ENCODE measurements around the gene SH3BP5. TPM values are rescaled to one million over a fixed set of nuclear protein-coding genes. Genes with fewer than 3 reads are reported as not detected.
A peak's percentile ranks its signal among the peaks of the same experiment; 100 is the strongest.

SH3BP5 gene
- total RNA-seq (2014; rRNA removed; shearing (Covaris generic)): 15.1 and 15.7 TPM in 2 replicates
- total RNA-seq (2022): 24.8 and 31.3 TPM in 2 replicates
- Bru-seq, nascent RNA: percentile 70 among the genes with signal in this experiment
- BruChase-seq, experiment 1, labeled RNA remaining after a 6-hour chase: percentile 71 among the genes with signal in this experiment
- BruChase-seq, experiment 2, labeled RNA remaining after a 2-hour chase: percentile 66 among the genes with signal in this experiment
- long read RNA-seq, transcript SH3BP5-202 (9 exons, 2,822 nt): major isoform, 5 of 18 reads
- long read RNA-seq, partial matches to known transcripts: 3 of 18 reads
- long read RNA-seq, other reads (novel, unspliced or antisense): 10 of 18 reads

- H2AFZ ChIP-seq (ENCODE audit: low read length): peak within 1 kb of the TSS; percentile 95
- BruUV-seq (replicated peaks): no TSS peak
- H3K36me3 ChIP-seq (ENCODE audit: insufficient read depth, low read length): peaks cover 22% of the 10 kb centered on the region; the same call in 1 of the 2 replicates
- no peaks in the 10 kb centered on the region for H4K20me1 ChIP-seq (ENCODE audit: insufficient read depth, low read length)
- ChIA-PET POLR2A (interaction anchor here (0.7 to 3.9 kb wide), 8 partner anchors 10 to 52 kb away, joined by 3 to 30 read pairs (median 4); no protein-coding TSS in a partner anchor), CTCF (ENCODE audit: unreplicated experiment) (interaction anchor here (0.7 to 1.2 kb wide), 8 partner anchors 11 to 72 kb away, joined by 3 to 10 read pairs (median 4); no protein-coding TSS in a partner anchor)
- peak; percentile 73 for TF ChIP-seq CTCF (conservative IDR thresholded peaks at IDR 0.05; ENCODE audit: low read length)
- no peak for TF ChIP-seq EZH2phosphoT487 (IDR thresholded peaks at IDR 0.05; ENCODE audit: borderline replicate concordance, low read depth, low read length)
- peak; percentile 86 for DNase-seq (ENCODE audit: low spot score)
- H3K9me2 ChIP-seq (ENCODE audit: insufficient read depth, low read length): no peaks in the 10 kb centered on the region
- H3K4me3 ChIP-seq (ENCODE audit: low read depth, low read length, poor library complexity, severe bottlenecking): peak within 1 kb of the TSS; percentile 88
- intact Hi-C loops (cut with micrococcal nuclease; ENCODE audit: unreplicated experiment): loop anchor here (1.0 kb wide), 5 partner anchors 13 to 130 kb away; no protein-coding TSS in a partner anchor
- H3K27ac ChIP-seq (ENCODE audit: low read depth, low read length, poor library complexity, severe bottlenecking): peak within 1 kb of the TSS; percentile 24
- H3K9me3 ChIP-seq (ENCODE audit: low read length): no peaks in the 10 kb centered on the region
- peaks cover 50% of the 10 kb centered on the region for H3K4me1 ChIP-seq (ENCODE audit: insufficient read depth, low read length, poor library complexity, severe bottlenecking)
- H3K4me2 ChIP-seq (ENCODE audit: low read length): peak within 1 kb of the TSS; percentile 83
- H3K79me2 ChIP-seq (ENCODE audit: insufficient read depth, low read depth, low read length): peaks cover 21% of the 10 kb centered on the region; the same call in 1 of the 2 replicates
These were observed at the start of gene SH3BP5 for GRCh38 chr3:15332405-15333098. TSS of gene SH3BP5 (minus strand) at chr3:15332586. CDS start at chr3:15332408, 178 bp downstream.

- no peak overlapping the region for H3K27ac ChIP-seq (ENCODE audit: low read depth, low read length, poor library complexity, severe bottlenecking)
- peak overlapping the region; percentile 77 for H2AFZ ChIP-seq (ENCODE audit: low read length)
- no peak for DNase-seq (ENCODE audit: low spot score)
- no peak overlapping the region for H3K4me2 ChIP-seq (ENCODE audit: low read length)
- H3K9me2 ChIP-seq (ENCODE audit: insufficient read depth, low read length): no peaks in the 10 kb centered on the region
- ChIA-PET POLR2A (interaction anchor here (0.6 to 1.2 kb wide), 7 partner anchors 26 to 163 kb away, joined by 3 to 7 read pairs (median 4); no protein-coding TSS in a partner anchor), CTCF (ENCODE audit: unreplicated experiment) (no interaction called here)
- no TSS peak for BruUV-seq (replicated peaks)
- intact Hi-C loops (cut with micrococcal nuclease; ENCODE audit: unreplicated experiment): no loop called here
- peaks cover 82% of the 10 kb centered on the region for H3K4me1 ChIP-seq (ENCODE audit: insufficient read depth, low read length, poor library complexity, severe bottlenecking)
- H4K20me1 ChIP-seq (ENCODE audit: insufficient read depth, low read length): no peaks in the 10 kb centered on the region
- H3K4me3 ChIP-seq (ENCODE audit: low read depth, low read length, poor library complexity, severe bottlenecking): no peak overlapping the region
- H3K79me2 ChIP-seq (ENCODE audit: insufficient read depth, low read depth, low read length): no peaks in the 10 kb centered on the region
- peaks cover 9% of the 10 kb centered on the region for H3K9me3 ChIP-seq (ENCODE audit: low read length)
- peaks cover 7% of the 10 kb centered on the region for H3K36me3 ChIP-seq (ENCODE audit: insufficient read depth, low read length)
- TF ChIP-seq EZH2phosphoT487 (IDR thresholded peaks at IDR 0.05; ENCODE audit: borderline replicate concordance, low read depth, low read length) (no peak), CTCF (conservative IDR thresholded peaks at IDR 0.05; ENCODE audit: low read length) (no peak)
These were observed 48.8 kb upstream of the SH3BP5 start for GRCh38 chr3:15380980-15381890.
